ENCODE data around the gene GABRB3. TPM values are rescaled to one million over a fixed set of nuclear protein-coding genes. Genes with fewer than 3 reads are reported as not detected.

GABRB3 gene
- polyA plus RNA-seq, 3 donors, result not detected

DNA sequence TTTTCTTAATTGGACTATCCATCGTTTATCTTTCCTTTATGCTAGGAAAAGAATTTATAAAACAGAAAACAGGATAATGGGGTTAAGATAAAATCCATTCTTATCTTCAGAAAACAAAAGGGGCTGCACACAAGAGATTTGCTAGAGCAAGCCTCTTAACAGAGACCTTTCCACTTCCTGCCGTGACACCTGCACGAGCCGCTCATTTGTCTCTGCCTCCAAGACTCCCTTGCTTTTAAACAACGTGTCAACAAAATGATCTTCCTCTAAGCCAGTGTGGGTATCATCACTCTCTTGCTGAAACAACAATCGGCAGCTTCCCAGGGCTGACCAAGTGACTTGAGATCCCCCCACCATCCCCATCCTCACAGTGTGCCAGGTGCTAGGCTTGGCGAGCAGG is 33.1 kb downstream of the GABRB3 start:
- Histone ChIP-seq H3K4me3 (replicated peaks in 1 of 3; ENCODE audit: low read depth in 2 of 3, low read length in 3 of 3) (no peak overlapping the region), H2AFZ (ENCODE audit: insufficient read depth, low read depth, low read length, poor library complexity, severe bottlenecking) (no peak overlapping the region), H4K20me1 (ENCODE audit: insufficient read depth, low read length) (no peaks in the 10 kb centered on the region), H3K27ac (ENCODE audit: low read depth in 1 of 2, low read length in 2 of 2) (no peak overlapping the region), H3K4me1 (ENCODE audit: control insufficient read depth in 1 of 2, insufficient read depth in 2 of 2, low read length in 2 of 2) (no peaks in the 10 kb centered on the region), H3K79me2 (ENCODE audit: insufficient read depth, low read length) (no peaks in the 10 kb centered on the region), H3K9me3 (replicated peaks in 1 of 2; ENCODE audit: control insufficient read depth in 1 of 2, insufficient read depth in 1 of 2, low read length in 2 of 2) (peaks cover 17 to 39% of the 10 kb centered on the region in 2 donors), H3K27me3 (ENCODE audit: control insufficient read depth in 2 of 2, insufficient read depth in 2 of 2, low read length in 2 of 2) (no peaks in the 10 kb centered on the region), H3K36me3 (replicated peaks in 1 of 2; ENCODE audit: control insufficient read depth in 1 of 2, insufficient read depth in 2 of 2, low read length in 2 of 2) (no peaks in the 10 kb centered on the region), H3K9ac (ENCODE audit: insufficient read depth, low read length, poor library complexity, severe bottlenecking) (no peak overlapping the region), H3K4me2 (replicated peaks; ENCODE audit: extremely low read depth, low read length, poor library complexity, severe bottlenecking) (no peak overlapping the region)
- Mint-ChIP-seq H3K36me3 (no peaks in the 10 kb centered on the region), H3K9me3 (peaks cover 0 to 48% (median 16%) of the 10 kb centered on the region in 7 donors), H3K27me3 (ENCODE audit: low read depth in 3 of 3) (peaks cover 0 to 1% (median 0%) of the 10 kb centered on the region in 3 donors), H3K4me1 (no peaks in the 10 kb centered on the region), H3K27ac (no peak overlapping the region), H3K4me3 (no peak overlapping the region)
- no peak for DNase-seq
- TF ChIP-seq CTCF (IDR thresholded peaks at IDR 0.05), result no peak
- 72% methylated on average over 4 of the region's 7 CpGs for WGBS (ENCODE audit: insufficient coverage)
- intact Hi-C loops (cut with micrococcal nuclease), result no loop called here

DNA sequence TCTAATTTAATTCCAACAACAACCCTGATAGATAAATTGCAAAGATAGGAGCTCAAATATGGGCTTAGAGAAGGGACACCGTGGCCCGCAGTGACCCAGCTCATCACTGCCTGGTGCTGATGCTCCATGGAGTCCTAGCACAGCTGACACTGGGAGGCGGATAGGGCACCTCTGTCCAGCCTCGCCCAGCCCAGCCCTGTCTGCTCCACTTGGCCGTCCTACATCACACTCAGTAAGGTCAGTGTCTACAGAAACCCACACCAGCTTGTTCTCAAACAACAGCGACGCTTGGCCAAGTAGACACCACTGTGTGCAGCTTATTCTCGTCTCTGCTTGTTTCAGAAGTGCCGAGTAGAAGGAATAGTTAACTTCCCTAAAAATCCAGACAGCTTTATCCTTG is 33.9 kb downstream of the GABRB3 start:
- Mint-ChIP-seq H3K9me3 (peaks cover 4 to 54% (median 21%) of the 10 kb centered on the region in 7 donors), H3K4me3 (no peak overlapping the region), H3K36me3 (no peaks in the 10 kb centered on the region), H3K27ac (no peak overlapping the region), H3K27me3 (ENCODE audit: low read depth in 3 of 3) (peaks cover 0 to 1% (median 0%) of the 10 kb centered on the region in 3 donors), H3K4me1 (no peaks in the 10 kb centered on the region)
- Histone ChIP-seq H3K4me3 (replicated peaks in 1 of 3; ENCODE audit: low read depth in 2 of 3, low read length in 3 of 3) (no peak overlapping the region), H3K4me2 (replicated peaks; ENCODE audit: extremely low read depth, low read length, poor library complexity, severe bottlenecking) (no peak overlapping the region), H3K9me3 (replicated peaks in 1 of 2; ENCODE audit: control insufficient read depth in 1 of 2, insufficient read depth in 1 of 2, low read length in 2 of 2) (peaks cover 25 to 47% of the 10 kb centered on the region in 2 donors), H4K20me1 (ENCODE audit: insufficient read depth, low read length) (no peaks in the 10 kb centered on the region), H3K4me1 (ENCODE audit: control insufficient read depth in 1 of 2, insufficient read depth in 2 of 2, low read length in 2 of 2) (no peaks in the 10 kb centered on the region), H3K27ac (ENCODE audit: low read depth in 1 of 2, low read length in 2 of 2) (no peak overlapping the region), H3K9ac (ENCODE audit: insufficient read depth, low read length, poor library complexity, severe bottlenecking) (no peak overlapping the region), H3K79me2 (ENCODE audit: insufficient read depth, low read length) (no peaks in the 10 kb centered on the region), H2AFZ (ENCODE audit: insufficient read depth, low read depth, low read length, poor library complexity, severe bottlenecking) (no peak overlapping the region), H3K36me3 (replicated peaks in 1 of 2; ENCODE audit: control insufficient read depth in 1 of 2, insufficient read depth in 2 of 2, low read length in 2 of 2) (no peaks in the 10 kb centered on the region), H3K27me3 (ENCODE audit: control insufficient read depth in 2 of 2, insufficient read depth in 2 of 2, low read length in 2 of 2) (no peaks in the 10 kb centered on the region)
- no peak for DNase-seq
- 88% methylated on average over 4 of the region's 9 CpGs for whole genome bisulfite sequencing (ENCODE audit: insufficient coverage)
- intact Hi-C loops (cut with micrococcal nuclease), result no loop called here
- no peak for TF ChIP-seq CTCF (IDR thresholded peaks at IDR 0.05)

All from CD14-positive monocyte (primary cell).